HG03575 (cell line): Measurements from ENCODE around the gene TXNL4A.
"Not testable (repeated sequence)": the region's sequence is repeated elsewhere in the genome, so short reads cannot be mapped to it uniquely, and the experiment has no call there.

Source experiments
- ATAC-seq: cut with Tn5 transposase; IDR thresholded peaks from one replicate; pipeline ENCODE4 v1.9.1; 2021; ENCODE audit not compliant: unreplicated experiment, insufficient number of reproducible peaks, low FRiP score; ENCODE audit errors: extremely low read depth

Gene TXNL4A

DNA sequence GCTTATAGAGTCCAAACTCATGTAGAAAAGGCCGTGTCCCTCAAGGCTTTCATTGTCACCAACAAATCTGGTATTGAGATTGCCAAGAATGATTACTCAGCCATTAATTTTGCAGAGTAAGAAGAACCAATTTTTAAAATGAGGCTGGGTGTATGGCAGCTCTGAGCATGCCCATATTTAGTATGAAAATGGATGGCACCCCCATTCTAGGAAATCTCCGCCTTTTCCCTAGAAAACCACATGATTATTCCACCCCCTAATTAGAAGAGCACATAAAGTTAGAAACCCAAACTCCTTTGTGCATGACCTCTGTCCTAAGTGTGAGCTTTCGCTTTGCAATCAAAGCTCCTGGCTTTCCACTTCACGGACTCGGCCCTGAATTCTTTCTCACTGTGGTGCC, 14.1 kb upstream of the TXNL4A start:
- no peak for ATAC-seq

GRCh38 chr18:80000877-80001276, 12.5 kb upstream of the TXNL4A start:
- no peak for ATAC-seq

- ATAC-seq: not testable (repeated sequence)
These were observed 11.3 kb upstream of the TXNL4A start for GRCh38 chr18:79999701-80000100.

DNA sequence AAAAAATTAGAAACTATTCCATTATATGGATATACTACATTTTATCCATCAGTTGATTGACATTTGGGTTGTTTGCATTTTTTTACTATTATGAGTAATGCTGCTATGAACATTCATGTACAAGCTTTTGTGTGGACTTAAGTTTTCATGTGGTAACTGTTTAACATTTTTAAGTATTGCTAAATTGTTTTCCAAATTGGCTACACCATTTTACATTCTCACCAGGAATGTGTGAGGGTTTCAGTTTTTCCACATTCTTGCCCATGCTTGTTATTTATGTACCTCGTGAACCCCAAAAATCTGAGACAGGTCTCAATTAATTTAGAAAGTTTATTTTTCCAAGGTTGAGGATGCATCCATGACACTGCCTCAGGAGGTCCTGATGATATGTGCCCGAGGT, 3.1 kb upstream of the TXNL4A start:
- no peak for ATAC-seq

- no peak for ATAC-seq
These were observed 783 bp upstream of the TXNL4A start for GRCh38 chr18:79989195-79989497.

DNA sequence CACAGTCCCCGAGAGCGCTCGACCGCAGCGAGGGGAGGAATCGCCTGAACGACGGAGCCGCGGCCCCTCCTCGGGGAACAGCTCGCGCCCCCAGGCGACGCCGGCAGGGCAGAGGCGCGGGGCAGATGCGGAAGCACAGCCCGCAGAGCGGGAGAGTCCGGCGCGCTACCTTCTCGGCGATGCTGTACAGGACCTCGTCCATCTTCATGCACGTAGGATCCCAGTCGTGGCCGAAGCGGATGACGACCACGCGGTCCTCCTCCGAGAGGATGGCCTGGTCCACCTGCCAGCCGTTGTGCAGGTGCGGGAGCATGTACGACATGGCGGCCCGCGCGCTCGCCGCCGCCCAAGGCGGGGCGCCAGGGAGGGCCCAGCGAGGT, 302 bp downstream of the TXNL4A start:
- ATAC-seq: peak; percentile 29

DNA sequence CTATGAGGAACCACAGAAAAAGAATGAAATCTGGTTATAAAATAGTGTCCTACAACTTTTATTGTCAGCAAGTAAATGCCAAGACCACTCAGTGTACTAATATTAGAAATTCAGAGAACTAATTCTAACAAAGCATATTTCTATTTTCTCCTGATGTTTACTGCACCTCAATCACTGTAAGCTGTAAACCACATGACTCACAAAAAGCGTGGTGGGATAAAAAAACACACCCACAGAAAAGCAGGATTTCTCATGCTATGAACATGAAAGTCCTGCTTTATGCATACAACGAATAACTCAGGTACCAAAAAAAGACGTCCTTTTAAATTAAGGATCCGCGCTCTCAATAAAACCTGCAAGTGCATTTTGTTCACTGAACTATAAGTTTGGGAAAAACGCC, 797 bp downstream of the TXNL4A start:
- ATAC-seq: no peak

DNA sequence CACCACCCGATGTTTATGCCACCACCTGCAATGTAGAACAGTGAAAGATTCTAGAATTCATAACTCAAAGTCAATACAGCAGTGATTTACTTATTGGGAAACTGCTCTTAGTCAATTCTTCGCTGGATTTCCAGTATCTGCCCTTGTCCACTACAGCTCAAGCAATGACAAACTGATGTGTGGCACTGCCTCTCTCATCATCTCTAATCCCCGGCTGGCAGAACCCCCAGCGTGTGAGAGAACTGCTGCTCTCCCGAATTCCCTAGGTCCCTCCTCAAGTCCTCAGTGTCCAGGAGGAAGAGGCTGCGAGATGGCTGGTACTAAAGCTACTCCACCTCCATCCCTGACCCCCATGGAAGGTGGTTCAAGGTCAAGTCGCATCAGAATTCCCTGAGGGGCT, 1.6 kb downstream of the TXNL4A start:
- ATAC-seq: no peak

DNA sequence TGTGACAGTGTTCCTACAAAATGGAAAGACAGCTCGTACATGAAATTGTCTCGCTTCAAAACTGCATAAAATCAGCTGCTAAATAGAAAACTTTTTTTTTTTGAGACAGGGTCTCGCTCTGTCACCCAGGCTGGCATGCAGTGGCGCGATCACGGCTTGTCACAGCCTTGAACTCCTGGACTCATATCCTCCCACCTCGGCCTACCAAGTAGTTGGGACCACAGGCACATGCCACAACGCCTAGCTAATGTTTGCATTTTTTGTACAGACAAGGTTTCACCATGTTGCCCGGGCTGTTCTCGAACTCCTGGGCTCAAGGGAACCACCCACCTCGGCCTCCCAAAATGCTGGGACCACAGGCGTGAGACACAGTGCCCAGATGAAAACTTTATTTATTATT, 3.2 kb downstream of the TXNL4A start:
- ATAC-seq: no peak

- no peak for ATAC-seq
These were observed 4.6 kb downstream of the TXNL4A start for GRCh38 chr18:79983793-79984192.

DNA sequence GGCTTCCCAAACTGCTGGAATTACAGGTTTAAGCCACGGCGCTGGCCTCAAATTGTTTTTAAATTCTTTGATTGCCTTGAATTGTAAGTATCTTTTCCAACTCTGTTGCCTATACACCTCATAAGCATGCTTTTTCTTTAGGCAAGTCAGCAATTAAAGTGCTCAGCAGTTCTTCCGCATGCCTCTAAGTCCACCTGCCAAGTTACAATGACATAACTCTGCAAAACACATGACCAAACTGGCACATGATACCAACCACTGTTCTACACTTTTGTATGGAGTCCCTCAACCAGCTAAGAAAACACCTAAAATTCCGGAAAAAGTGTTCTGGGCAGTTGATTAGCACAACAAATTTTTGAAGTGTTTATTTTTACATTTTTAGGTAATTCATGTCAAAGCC, 5.1 kb downstream of the TXNL4A start:
- no peak for ATAC-seq

DNA sequence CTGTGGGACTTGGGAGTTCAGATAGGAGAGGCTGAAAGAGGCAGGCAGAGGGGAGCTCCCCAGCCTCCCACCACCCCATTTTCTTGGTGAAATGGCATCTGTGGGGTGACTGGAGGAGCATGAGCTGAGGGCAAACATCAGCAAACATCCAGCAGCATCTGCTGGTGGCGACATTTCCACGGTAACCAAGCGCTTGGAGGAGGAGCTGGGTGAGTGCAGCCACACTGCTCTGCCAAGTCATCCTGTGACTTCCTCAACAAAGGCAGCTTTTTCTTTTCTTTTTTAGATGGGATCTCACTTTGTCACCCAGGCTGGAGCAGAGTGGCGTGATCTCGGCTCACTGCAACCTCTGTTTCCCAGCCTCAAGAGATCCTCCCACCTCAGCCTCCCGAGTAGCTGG, 5.6 kb downstream of the TXNL4A start:
- ATAC-seq: no peak

- no peak for ATAC-seq
These were observed 7.8 kb downstream of the TXNL4A start for GRCh38 chr18:79980585-79980984.

GRCh38 chr18:79979843-79980242, 8.5 kb downstream of the TXNL4A start:
- no peak for ATAC-seq

DNA sequence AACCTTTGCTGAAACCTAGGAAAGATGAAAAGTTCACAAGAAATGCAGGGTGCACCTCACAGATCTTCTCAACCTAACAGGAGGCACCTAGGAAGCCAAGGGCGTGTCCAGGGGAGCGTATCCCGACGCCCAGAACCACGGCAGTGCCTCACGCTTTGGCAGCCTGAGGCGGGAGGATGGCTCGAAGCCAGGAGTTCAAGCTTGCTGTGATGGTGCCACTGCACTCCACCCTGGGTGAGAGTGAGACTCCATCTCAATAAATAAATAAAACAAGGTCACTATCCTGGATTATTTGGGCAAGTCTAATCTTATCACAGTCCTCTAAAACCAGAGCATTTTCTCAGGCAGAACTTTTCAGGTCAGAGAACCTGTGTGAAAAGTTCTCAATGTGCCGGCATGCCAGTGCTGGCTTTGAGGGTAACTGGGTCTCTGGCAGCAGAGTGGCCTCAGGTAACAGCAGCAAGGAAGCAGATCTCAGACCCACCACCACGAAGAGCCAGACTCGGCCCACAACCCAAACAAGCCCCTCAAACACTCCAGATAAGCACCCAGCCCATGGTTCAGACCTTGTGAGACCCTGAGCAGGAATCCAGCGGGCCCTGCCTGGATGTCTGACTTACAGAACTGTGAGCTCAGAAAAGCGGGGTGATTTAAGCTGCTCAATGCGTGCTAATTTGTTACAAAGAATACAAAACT, 12.2 kb downstream of the TXNL4A start:
- ATAC-seq: no peak

DNA sequence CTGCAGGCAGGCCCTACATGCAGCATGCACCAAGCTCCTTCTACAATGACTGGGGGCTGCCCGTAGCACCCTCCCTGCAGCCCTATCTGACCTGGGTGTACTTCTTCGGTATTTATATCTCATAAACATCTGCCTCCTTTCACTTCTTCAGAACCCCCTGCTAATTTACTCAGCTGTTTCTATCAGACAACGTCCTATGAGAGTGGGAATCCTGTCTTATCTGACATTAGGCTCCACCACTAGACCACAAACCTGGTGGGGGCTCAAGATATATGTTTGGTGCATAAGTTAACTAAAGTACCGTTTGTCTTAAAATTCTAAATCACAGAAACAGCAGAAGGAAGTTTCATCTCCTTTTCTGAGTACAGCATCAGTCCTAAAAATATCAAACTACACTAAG, 13.3 kb downstream of the TXNL4A start:
- ATAC-seq: no peak

DNA sequence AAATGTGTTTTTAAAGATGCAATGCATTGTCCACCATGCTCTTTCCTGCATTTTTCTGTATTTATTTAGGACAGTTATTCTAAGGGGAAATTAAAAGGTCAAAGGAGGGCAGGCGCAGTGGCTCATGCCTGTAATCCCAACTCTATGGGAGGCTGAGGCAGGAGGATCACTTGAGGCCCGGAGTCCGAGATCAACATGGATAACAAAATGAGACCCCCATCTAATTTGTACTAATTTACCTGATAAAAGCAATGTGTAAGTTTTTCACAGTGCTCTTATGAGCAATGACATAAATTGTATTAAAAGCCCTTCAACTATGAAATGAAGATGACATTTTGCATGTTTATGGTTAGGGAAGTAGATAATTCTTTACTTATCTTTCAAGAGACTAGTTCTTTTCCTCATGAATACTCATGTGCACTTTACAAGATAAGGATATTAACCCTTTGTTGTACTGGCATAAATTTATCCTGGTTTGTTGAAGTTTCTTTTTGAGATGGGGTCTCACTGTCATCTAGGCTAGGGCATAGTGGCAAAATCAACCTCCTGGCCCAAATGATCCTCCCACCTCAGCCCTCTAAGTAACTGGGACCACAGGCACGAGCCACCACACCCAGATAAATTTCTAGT, 14.2 kb downstream of the TXNL4A start:
- ATAC-seq: no peak

DNA sequence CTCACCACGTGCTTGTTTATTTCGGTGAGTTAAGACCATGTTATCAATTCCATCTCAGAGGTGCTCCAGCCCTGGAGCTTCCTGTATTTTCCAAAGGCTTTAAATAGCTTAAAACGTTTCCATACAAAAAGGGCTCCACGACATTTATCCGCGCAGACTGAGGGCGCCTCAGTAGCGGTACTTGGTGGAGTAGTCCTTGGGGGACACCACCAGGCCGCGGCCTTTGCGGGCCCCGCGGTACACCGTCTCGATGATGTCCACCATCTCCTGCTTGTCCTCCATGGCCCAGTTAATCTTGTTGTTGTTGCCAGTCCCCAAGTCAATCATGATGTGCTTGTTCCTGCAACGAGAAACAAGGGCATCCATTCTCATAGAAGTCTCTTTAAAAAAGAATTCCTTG, 14.8 kb downstream of the TXNL4A start:
- ATAC-seq: no peak

DNA sequence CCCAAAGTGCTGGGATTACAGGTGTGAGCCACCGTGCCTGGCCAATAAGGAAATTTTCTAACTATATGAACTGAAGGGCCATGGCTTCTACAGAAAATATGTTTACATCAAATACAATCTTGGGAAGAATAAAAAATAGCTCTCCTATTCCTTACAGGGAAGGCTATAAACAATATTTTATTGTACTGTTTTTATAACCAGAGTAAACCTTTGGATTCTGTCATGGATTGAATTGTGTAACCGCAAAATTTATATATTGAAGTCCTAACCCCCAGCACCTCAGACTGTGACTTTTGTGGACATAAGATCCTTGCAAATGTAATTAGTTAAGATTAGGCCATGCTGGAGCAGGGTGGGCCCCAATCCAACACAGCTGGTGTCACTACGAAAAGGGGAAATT, 15.6 kb downstream of the TXNL4A start:
- ATAC-seq: no peak

DNA sequence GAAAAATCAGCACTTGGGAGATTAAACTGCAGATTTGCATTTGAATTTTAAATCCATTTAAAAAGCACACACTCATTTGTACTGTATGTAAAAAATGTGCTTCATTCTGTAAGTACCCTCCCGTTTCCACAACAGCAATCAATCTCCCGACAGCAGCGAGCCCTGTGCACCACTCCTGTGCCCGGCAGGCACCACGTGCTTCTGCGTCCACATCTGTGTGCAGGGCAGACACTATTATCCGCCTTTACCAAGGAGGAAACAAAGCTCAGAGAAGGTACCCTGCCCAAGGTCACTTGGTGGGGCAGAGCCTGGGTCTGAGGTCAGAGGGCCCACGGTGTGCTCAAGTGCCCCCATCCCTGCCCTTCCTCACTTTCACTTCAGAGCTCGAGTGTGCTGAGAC, 16.4 kb downstream of the TXNL4A start:
- no peak for ATAC-seq
